Measurements from ENCODE around the gene EEA1. TPM values are rescaled to one million over a fixed set of nuclear protein-coding genes. Genes with fewer than 3 reads are reported as not detected.

EEA1 gene
- total RNA-seq, 1 experiment from 2014 or later = 9.7 TPM

DNA sequence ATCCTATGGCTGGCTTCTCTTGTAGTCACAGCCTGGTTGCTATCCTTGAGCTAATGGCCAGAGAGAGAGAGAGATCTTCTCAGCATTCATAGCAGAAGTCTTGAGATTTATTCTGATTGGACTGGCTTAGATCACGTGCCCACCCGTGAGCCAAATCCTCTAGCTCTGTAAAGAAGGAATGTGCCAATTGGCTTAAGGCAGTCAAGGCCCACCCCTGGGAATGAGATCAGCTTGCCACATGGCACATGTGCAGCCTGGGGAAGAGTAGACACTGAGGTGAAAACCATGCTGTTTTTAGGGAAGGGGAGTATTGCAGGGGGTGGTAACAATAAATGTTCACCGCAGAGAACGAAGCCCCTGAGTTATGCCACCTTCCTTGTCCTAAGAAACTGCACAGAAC, 190.0 kb downstream of the EEA1 start:
- in situ Hi-C loops (cut with HindIII; ENCODE audit: low pct_unique_long_range_greater_than_20kb, low sequenced_read_pairs) = no loop called here

DNA sequence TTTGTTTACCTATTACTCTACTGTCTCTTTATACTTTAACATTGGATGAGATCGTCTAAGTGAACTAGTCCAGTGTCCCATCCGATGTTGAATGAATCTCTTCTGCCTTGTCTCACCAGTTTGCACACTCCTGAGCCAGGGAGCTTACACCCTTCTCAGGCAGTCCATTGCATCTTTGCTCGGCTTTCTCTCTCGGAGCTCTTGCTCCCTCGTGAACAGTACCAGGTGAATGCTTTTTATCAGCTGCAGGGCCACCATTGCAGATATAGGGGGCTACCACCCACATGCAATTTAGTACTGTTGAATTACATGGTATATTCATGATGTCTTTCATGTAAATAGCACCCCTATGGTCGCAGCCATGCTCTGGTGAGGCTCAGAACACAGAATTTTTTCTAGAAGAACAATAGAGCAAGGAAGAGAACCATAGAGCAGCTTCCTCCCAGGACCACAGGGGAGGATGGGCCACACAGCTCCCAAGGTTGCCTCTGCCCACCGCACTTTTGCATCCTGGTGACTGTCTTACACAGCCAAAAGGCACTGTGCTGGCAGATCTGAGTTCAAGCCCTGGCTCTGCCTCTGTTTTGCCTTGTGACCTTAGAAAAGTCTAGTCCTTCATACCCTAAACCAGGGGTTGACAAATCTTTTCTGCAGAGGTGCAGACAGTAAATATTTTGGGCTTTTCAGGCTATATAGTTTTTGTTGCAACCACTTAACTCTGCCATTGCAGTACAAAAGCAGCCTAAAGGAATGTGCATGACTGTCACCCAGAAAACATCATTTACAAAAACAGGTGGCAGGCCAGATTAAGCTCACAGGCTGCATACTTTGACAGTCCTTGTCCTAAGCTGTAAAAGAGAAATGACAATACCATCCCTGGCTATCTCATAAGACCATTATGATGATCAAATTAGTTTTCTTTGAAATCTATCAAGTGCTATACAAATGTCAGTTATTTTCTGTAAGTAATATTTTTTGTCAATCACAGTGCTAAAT, 190.9 kb downstream of the EEA1 start:
- in situ Hi-C loops (cut with HindIII; ENCODE audit: low pct_unique_long_range_greater_than_20kb, low sequenced_read_pairs) = no loop called here
- DNase-seq (ENCODE audit: low read depth) = no peak

More for the DNA sequence above, 190.0 kb downstream of the EEA1 start:
- DNase-seq (ENCODE audit: low read depth) = no peak

DNA sequence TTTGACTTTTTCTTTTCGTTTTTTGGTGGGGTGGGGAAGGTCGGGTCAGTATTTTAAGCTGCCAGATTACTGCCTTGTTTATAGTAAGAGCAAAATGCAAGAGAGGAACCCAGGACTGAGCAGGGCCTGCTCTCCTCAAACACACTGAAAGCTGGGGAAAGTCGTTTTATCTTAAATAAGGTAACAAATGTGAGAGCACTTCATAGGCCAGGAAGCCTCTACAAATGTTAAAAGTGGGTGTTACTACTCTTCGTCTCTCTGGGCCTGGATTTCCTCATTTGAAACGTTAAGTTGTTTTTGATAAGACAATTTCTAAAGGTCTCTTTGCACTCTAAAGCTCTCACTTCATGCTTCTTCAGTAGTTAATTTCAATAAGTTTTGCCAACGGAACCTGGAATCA, 192.5 kb downstream of the EEA1 start:
- in situ Hi-C loops (cut with HindIII; ENCODE audit: low pct_unique_long_range_greater_than_20kb, low sequenced_read_pairs) = no loop called here
- DNase-seq (ENCODE audit: low read depth) = no peak

DNA sequence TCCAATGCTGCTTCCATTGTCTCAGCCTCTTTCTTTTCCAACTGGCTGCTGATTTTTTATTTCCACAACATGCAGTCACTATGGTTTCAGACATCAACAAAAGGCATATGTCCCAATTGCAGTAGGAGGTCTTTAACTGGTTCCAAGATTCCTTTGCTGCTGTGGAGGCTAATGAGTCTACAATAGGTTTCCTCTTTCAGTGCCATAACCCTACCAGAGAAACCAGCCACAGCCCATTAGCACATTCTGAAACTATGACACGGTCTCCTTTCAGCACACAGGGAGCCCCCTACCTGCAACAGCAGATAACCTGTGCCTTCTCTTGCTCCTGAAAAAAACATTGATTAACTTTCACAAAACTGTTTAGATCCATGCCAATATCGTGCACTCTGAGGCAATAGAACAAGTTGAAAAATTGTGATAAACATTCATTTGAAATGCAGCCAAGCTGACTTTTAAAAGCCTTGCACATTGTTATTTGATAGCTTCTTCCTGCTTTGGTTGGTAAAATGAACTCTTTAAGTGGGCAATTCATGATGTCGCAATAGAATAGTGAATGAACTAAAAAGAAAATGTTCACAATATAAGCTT, 193.9 kb downstream of the EEA1 start:
- no peak for DNase-seq (ENCODE audit: low read depth)

DNA sequence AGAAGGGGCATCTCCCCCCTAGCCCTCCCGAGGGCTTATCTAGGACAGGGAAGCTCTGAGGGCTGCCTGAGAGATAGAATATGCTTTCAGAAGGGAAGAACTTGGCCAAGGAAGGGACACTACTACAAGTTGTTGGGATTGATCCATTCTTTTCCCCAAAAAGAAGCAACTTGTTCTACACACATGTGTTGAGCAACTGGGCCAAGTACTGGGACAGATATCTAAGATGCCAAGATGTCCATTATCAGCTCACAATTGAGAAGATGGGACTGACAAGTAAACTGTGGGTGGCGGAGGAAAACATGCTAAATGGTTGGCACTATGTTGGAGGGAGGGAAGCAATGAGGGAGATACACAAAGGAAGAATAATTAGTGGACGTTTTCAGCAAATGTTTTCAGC, 195.4 kb downstream of the EEA1 start:
- no peak for DNase-seq (ENCODE audit: low read depth)
- in situ Hi-C loops (cut with HindIII; ENCODE audit: low pct_unique_long_range_greater_than_20kb, low sequenced_read_pairs) = no loop called here

More for the DNA sequence above, 193.9 kb downstream of the EEA1 start:
- in situ Hi-C loops (cut with HindIII; ENCODE audit: low pct_unique_long_range_greater_than_20kb, low sequenced_read_pairs) = no loop called here

DNA sequence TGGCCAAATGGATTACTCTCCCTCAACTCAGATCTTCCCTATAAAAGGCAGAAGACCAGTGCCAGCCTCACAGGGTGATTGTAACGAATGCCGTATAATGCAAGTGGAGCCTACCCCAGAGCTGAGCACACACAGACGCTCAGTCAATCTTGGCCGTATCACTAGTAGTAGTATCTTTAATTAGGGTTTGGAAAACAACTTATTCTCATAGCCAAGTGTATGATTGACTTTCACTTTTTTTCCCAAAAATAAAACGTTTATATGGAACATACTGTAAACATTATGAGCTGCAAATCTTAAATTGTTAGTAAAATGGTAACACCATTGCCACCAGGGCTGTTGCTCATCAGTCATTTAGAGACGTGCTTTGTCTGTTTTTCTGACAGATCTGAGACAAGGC, 195.9 kb downstream of the EEA1 start:
- in situ Hi-C loops (cut with HindIII; ENCODE audit: low pct_unique_long_range_greater_than_20kb, low sequenced_read_pairs) = no loop called here
- no peak for DNase-seq (ENCODE audit: low read depth)

DNA sequence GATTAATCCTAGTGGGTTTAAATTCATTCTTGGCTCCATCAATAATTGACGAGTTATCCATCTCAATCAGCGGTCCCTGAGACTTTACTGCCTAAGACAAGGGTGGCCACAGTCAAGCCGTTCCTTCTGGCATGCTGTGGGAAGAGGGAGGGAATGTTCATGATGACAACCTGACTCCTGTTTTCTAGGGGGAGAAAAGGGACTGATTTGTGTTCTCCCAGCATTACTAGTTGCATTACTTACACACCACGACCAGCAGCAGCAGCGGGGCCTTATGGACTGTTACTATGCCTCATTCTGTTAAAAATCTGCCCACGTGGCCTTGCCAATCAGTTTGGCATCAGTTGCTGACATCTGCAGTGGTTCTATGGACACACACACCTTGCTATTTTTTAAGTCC, 196.4 kb downstream of the EEA1 start:
- in situ Hi-C loops (cut with HindIII; ENCODE audit: low pct_unique_long_range_greater_than_20kb, low sequenced_read_pairs) = no loop called here
- DNase-seq (ENCODE audit: low read depth) = no peak

DNA sequence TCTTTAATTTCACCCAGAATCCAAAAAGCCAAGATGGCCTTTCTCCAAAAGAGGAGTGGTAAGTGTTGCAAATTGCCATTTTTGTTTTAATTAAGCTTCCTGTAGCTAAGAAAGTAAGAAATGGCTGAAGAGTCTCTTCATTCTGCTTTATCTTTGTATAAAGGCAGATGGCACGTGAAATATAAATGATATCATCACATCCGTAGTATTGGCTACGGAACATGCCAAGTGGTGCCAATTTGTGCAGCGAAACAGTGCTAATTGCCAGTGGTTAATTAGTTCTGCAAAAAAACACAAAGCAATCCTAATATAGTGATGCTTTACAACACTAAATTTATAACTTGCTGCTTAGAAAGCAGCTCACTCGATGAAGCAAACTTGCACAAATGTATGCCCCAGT, 196.9 kb downstream of the EEA1 start:
- in situ Hi-C loops (cut with HindIII; ENCODE audit: low pct_unique_long_range_greater_than_20kb, low sequenced_read_pairs) = no loop called here

DNA sequence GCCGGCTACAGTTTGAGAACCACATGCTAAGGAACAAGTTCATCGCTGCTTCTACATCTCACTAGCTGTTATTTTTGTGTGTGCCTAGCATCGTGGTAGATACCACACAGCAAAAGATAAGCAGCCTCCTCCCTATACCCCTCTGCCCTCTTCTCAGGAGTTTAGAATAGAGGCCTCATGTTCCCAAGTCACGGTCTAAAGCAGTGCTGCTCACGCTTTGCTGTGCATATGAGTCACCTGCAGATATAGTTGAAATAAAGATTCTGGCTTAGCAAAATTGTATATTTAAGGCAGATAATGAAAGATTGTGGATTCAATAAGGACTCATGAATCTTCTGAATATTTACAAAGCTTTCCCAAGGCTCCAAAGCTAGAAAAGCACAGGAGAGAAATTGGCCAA, 198.3 kb downstream of the EEA1 start:
- in situ Hi-C loops (cut with HindIII; ENCODE audit: low pct_unique_long_range_greater_than_20kb, low sequenced_read_pairs) = no loop called here
- DNase-seq (ENCODE audit: low read depth) = no peak

More for the DNA sequence above, 196.9 kb downstream of the EEA1 start:
- DNase-seq (ENCODE audit: low read depth) = no peak

DNA sequence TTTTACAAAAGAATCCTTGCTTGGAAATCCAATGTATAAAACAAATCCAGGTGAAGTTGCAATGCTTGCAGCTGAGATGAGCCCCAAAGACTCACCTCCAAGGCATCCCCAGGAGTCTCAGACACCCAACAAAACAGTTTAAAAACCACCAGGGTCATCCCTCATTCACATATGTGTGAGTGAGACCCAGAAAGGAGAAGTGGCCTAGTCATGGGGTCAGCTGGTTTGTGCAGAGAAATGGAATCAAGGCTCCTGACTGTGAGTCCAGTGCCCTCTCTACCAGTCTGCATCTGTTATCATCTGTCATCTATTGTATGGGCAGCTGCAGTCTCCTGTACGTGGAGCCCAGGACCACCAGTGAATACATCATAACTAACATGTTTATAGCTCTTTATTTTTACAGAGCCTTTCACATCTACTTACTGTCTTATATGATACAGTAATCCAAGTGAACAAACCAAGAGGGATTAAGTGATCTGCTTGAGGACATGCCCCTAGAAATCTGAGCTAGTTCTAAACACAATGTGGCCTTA, 199.3 kb downstream of the EEA1 start:
- DNase-seq (ENCODE audit: low read depth) = no peak
- in situ Hi-C loops (cut with HindIII; ENCODE audit: low pct_unique_long_range_greater_than_20kb, low sequenced_read_pairs) = no loop called here

DNA sequence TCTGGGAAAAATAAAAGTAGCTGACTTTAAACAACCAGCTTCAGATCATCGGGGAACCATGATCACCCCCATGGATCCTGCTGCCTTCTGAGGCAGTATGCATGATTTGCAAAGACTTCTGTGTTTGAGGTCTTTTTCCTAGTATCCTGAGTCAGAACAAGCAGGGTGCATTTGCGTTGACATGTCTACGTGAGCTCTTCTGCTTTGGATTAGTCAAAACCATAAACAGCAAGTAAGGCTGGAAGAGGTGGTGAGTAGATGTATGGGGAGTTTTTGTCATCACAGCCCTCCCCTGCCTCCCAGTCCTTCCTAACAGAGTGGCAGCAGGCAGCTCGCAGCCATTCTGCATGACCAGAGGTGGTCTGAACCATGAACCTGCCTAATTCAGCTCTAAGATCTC, 202.2 kb downstream of the EEA1 start:
- DNase-seq (ENCODE audit: low read depth) = no peak

DNA sequence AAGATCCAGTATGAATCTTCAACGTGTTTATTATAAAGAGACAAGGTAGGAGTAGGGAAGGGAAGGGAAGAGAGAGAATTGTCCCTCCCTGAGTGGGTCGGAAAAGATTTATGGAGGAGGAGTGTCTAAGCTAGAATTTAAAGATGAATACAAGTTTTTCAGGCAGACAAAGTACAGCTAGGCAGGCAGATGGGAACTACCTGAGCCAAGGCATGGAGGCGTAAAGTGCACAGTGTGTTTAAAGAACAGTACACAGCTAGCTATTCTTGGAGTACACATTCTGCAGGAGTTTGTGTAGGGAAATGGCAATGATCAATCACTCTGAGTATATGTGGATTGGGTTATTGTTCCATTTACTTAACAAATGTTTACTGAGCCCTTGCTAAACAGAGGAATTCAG, 206.2 kb downstream of the EEA1 start:
- in situ Hi-C loops (cut with HindIII; ENCODE audit: low pct_unique_long_range_greater_than_20kb, low sequenced_read_pairs) = no loop called here
- DNase-seq (ENCODE audit: low read depth) = no peak

More for the DNA sequence above, 202.2 kb downstream of the EEA1 start:
- in situ Hi-C loops (cut with HindIII; ENCODE audit: low pct_unique_long_range_greater_than_20kb, low sequenced_read_pairs) = no loop called here

DNA sequence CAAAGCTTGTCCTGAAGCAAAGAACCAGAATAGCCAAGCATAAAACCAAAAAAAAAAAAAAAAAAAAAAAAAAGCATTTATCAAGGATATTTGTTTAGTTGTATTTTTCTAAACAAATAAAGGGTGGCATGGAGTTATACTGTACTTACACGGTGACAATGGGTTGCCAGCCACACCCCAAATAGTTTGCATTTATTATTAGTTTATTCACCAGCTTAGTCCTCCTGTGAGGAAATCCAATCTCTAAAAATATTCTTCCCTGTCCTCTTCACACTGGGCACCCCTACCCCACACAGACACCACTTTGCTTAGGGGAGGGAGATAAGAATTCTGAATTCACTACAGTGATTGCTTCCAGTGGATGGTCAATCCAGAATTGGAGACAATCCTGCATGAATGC, 207.4 kb downstream of the EEA1 start:
- no peak for DNase-seq (ENCODE audit: low read depth)
- in situ Hi-C loops (cut with HindIII; ENCODE audit: low pct_unique_long_range_greater_than_20kb, low sequenced_read_pairs) = no loop called here

DNA sequence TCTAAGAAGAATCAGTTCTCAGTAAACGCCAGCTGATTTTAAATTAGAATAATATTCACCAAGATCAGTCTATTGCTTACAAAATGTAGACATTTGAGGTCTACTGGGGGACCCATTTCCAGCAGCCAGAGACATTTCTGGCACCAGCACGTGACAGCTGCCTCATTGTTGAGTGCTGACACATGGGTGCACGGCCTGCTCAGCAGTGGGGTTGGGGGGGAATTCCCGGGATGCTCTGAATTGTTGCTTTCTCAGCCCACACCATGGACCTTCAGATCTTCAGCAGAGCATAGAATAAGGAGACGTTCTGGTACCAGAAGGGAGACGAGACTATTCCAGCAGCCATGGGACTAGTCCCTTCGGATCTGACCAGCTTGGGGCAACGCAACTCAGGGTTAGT, 208.0 kb downstream of the EEA1 start:
- in situ Hi-C loops (cut with HindIII; ENCODE audit: low pct_unique_long_range_greater_than_20kb, low sequenced_read_pairs) = no loop called here
- DNase-seq (ENCODE audit: low read depth) = no peak

Other genes with a start within 250 kb of the EEA1 start
- not detected in 2 replicates for gene PLEKHG7, start 226.3 kb downstream of the EEA1 start, total RNA-seq (2014; rRNA removed; shearing (Covaris generic); ENCODE audit: low replicate concordance)

Data from Caki2 (cell line).